WTC11 (cell line): ENCODE results near the gene PUDP. TPM values are rescaled to one million over a fixed set of nuclear protein-coding genes. Genes with fewer than 3 reads are reported as not detected.

Source experiments
- ATAC-seq: fragments of 200-7000 bp; cut with Tn5 transposase; 2 replicates; pipeline ENCODE4 v1.10.0; 2021; ENCODE audit warnings: mild to moderate bottlenecking, moderate library complexity
- CTCF ChIA-PET: fragments of 300-600 bp; sonication (Branson Sonifier 250); formaldehyde crosslinking; loops from one replicate; lab custom pipeline; 2021; ENCODE audit warnings: antibody characterized with exemption; lab: Charles Lee
- POLR2A ChIA-PET: fragments of 350-600 bp; sonication (Branson Sonifier 250); formaldehyde crosslinking; loops from one replicate; lab custom pipeline; 2021; ENCODE audit warnings: antibody characterized with exemption; lab: Charles Lee
- DNase-seq: peaks from one replicate; pipeline ENCODE4 v3.0.0; 2021; ENCODE audit warnings: low spot score
- H3K27ac Mint-ChIP-seq: 2 replicates; pipeline ENCODE4 v1.8.0; 2021; ENCODE audit warnings: mixed read lengths
- H3K27me3 Mint-ChIP-seq: 2 replicates; pipeline ENCODE4 v1.8.0; 2021; ENCODE audit warnings: low read depth, mild to moderate bottlenecking, moderate library complexity, mixed read lengths
- H3K36me3 Mint-ChIP-seq: 2 replicates; pipeline ENCODE4 v1.8.0; 2021; ENCODE audit warnings: mixed read lengths
- H3K4me1 Mint-ChIP-seq: 2 replicates; pipeline ENCODE4 v1.8.0; 2022; ENCODE audit warnings: mixed read lengths
- H3K4me3 Mint-ChIP-seq: 2 replicates; pipeline ENCODE4 v1.8.0; 2021; ENCODE audit warnings: mild to moderate bottlenecking, moderate library complexity, mixed read lengths
- H3K9me3 Mint-ChIP-seq: 2 replicates; pipeline ENCODE4 v1.8.0; 2021; ENCODE audit warnings: mixed read lengths
- ESRRA ChIP-seq: sonication (generic); formaldehyde crosslinking; IDR thresholded peaks from 2 replicates; pipeline ENCODE4 v1.8.1; 2022; ENCODE audit warnings: mild to moderate bottlenecking, missing genetic modification reagents, borderline replicate concordance
- IRF2 ChIP-seq: sonication (generic); formaldehyde crosslinking; IDR thresholded peaks from 2 replicates; pipeline ENCODE4 v1.8.0; 2022; ENCODE audit warnings: low read depth, missing genetic modification reagents, borderline replicate concordance
- NR3C1 ChIP-seq: sonication (generic); formaldehyde crosslinking; conservative IDR thresholded peaks from 2 replicates; pipeline ENCODE4 v1.8.1; 2023; ENCODE audit warnings: low read depth, mild to moderate bottlenecking, missing genetic modification reagents
- STAT6 ChIP-seq: sonication (generic); formaldehyde crosslinking; conservative IDR thresholded peaks from 2 replicates; pipeline ENCODE4 v1.8.1; 2023; ENCODE audit warnings: mild to moderate bottlenecking, low read depth, missing genetic modification reagents, moderate library complexity
- ZBTB43 ChIP-seq: sonication (generic); formaldehyde crosslinking; IDR thresholded peaks from 2 replicates; pipeline ENCODE4 v1.8.1; 2023; ENCODE audit warnings: mild to moderate bottlenecking, missing genetic modification reagents
- ZNF396 ChIP-seq: fragments of 250-450 bp; sonication (Bioruptor Pico); IDR thresholded peaks from 2 replicates; pipeline ENCODE4 v1.8.0; 2021; ENCODE audit warnings: mild to moderate bottlenecking, moderate library complexity, borderline replicate concordance
- ZSCAN18 ChIP-seq: fragments of 250-450 bp; sonication (Bioruptor Pico); IDR thresholded peaks from 2 replicates; pipeline ENCODE4 v2.1.2; 2022; ENCODE audit warnings: mild to moderate bottlenecking, moderate library complexity
- total RNA-seq: library from RNA; stranded (reverse); gene quantifications from 3 replicates; pipeline ENCODE4 v1.2.3, GENCODE V29; 2021
- TF ChIP-seq, protein P1 (sequence below): sonication (generic); formaldehyde crosslinking; IDR thresholded peaks from 2 replicates; pipeline ENCODE4 v1.8.0; 2023; ENCODE audit warnings: missing genetic modification reagents, mild to moderate bottlenecking, borderline replicate concordance
- TF ChIP-seq, protein P2 (sequence below): fragments of 250-450 bp; sonication (Bioruptor Pico); IDR thresholded peaks from 2 replicates; pipeline ENCODE4 v1.8.0; 2021; ENCODE audit warnings: mild to moderate bottlenecking
- TF ChIP-seq, protein P3 (sequence below): sonication (generic); formaldehyde crosslinking; IDR thresholded peaks from 2 replicates; pipeline ENCODE4 v1.8.0; 2022; ENCODE audit warnings: mild to moderate bottlenecking, missing genetic modification reagents

Gene PUDP
- total RNA-seq, 1 experiment from 2014 or later: 20.8 TPM

- TF ChIP-seq IRF2 (CRISPR knock-in tag): no peak
- TF ChIP-seq NR3C1 (CRISPR knock-in tag): no peak
- TF ChIP-seq, protein P1, sequence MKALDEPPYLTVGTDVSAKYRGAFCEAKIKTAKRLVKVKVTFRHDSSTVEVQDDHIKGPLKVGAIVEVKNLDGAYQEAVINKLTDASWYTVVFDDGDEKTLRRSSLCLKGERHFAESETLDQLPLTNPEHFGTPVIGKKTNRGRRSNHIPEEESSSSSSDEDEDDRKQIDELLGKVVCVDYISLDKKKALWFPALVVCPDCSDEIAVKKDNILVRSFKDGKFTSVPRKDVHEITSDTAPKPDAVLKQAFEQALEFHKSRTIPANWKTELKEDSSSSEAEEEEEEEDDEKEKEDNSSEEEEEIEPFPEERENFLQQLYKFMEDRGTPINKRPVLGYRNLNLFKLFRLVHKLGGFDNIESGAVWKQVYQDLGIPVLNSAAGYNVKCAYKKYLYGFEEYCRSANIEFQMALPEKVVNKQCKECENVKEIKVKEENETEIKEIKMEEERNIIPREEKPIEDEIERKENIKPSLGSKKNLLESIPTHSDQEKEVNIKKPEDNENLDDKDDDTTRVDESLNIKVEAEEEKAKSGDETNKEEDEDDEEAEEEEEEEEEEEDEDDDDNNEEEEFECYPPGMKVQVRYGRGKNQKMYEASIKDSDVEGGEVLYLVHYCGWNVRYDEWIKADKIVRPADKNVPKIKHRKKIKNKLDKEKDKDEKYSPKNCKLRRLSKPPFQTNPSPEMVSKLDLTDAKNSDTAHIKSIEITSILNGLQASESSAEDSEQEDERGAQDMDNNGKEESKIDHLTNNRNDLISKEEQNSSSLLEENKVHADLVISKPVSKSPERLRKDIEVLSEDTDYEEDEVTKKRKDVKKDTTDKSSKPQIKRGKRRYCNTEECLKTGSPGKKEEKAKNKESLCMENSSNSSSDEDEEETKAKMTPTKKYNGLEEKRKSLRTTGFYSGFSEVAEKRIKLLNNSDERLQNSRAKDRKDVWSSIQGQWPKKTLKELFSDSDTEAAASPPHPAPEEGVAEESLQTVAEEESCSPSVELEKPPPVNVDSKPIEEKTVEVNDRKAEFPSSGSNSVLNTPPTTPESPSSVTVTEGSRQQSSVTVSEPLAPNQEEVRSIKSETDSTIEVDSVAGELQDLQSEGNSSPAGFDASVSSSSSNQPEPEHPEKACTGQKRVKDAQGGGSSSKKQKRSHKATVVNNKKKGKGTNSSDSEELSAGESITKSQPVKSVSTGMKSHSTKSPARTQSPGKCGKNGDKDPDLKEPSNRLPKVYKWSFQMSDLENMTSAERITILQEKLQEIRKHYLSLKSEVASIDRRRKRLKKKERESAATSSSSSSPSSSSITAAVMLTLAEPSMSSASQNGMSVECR (CRISPR knock-in tag): no peak
- TF ChIP-seq, protein P2, sequence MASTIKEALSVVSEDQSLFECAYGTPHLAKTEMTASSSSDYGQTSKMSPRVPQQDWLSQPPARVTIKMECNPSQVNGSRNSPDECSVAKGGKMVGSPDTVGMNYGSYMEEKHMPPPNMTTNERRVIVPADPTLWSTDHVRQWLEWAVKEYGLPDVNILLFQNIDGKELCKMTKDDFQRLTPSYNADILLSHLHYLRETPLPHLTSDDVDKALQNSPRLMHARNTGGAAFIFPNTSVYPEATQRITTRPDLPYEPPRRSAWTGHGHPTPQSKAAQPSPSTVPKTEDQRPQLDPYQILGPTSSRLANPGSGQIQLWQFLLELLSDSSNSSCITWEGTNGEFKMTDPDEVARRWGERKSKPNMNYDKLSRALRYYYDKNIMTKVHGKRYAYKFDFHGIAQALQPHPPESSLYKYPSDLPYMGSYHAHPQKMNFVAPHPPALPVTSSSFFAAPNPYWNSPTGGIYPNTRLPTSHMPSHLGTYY (CRISPR knock-in tag): no peak
- no peak for TF ChIP-seq STAT6 (CRISPR knock-in tag)
- no peak for TF ChIP-seq ZNF396 (CRISPR knock-in tag)
- TF ChIP-seq, protein P3, sequence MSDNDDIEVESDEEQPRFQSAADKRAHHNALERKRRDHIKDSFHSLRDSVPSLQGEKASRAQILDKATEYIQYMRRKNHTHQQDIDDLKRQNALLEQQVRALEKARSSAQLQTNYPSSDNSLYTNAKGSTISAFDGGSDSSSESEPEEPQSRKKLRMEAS (CRISPR knock-in tag): no peak
- ChIA-PET CTCF (interaction anchor here (0.7 kb wide), 1 partner anchor 502 kb away, joined by 4 read pairs; no protein-coding TSS in a partner anchor), POLR2A (interaction anchor here (0.7 kb wide), 1 partner anchor 46 kb away, joined by 5 read pairs; no protein-coding TSS in a partner anchor)
- Mint-ChIP-seq H3K36me3 (no peaks in the 10 kb centered on the region), H3K27ac (no peak overlapping the region), H3K4me1 (peaks cover 36% of the 10 kb centered on the region), H3K27me3 (no peaks in the 10 kb centered on the region), H3K9me3 (no peaks in the 10 kb centered on the region), H3K4me3 (no peak overlapping the region)
- no peak for DNase-seq
- ATAC-seq: no peak
These were observed 64.2 kb downstream of the PUDP start for GRCh38 chrX:7083468-7084396.

GRCh38 chrX:7083021-7083420 is 64.9 kb downstream of the PUDP start:
- ChIA-PET CTCF (interaction anchor here (0.7 kb wide), 1 partner anchor 502 kb away, joined by 4 read pairs; no protein-coding TSS in a partner anchor), POLR2A (interaction anchor here (0.7 kb wide), 1 partner anchor 45 kb away, joined by 5 read pairs; no protein-coding TSS in a partner anchor)
- no peaks in the 10 kb centered on the region for H3K9me3 Mint-ChIP-seq
- TF ChIP-seq ZSCAN18 (CRISPR knock-in tag) (no peak), ESRRA (CRISPR knock-in tag) (no peak), ZBTB43 (CRISPR knock-in tag) (no peak)
- peaks cover 30% of the 10 kb centered on the region for H3K4me1 Mint-ChIP-seq
- no peaks in the 10 kb centered on the region for H3K36me3 Mint-ChIP-seq
- DNase-seq: no peak
- no peak overlapping the region; the same call in 1 of the 2 replicates for H3K27ac Mint-ChIP-seq
- no peak for ATAC-seq
- H3K27me3 Mint-ChIP-seq: no peaks in the 10 kb centered on the region
- no peak overlapping the region for H3K4me3 Mint-ChIP-seq
